CD4-positive, alpha-beta T cell treated with Interleukin-6 for 4 hours (primary cell): ENCODE results near the gene QRICH2.
"Not testable (repeated sequence)": the region's sequence is repeated elsewhere in the genome, so short reads cannot be mapped to it uniquely, and the experiment has no call there.

ENCODE experiments used
- DNase-seq: peaks from one replicate; pipeline ENCODE4 v3.0.0-alpha.2; 2020; ENCODE audit warnings: mixed read lengths

The QRICH2 gene

GRCh38 chr17:76329664-76330063, 21.6 kb upstream of the QRICH2 start:
- DNase-seq = no peak

- DNase-seq = no peak
Observed at GRCh38 chr17:76327696-76328095, 19.6 kb upstream of the QRICH2 start.

- no peak for DNase-seq
Observed at GRCh38 chr17:76326306-76326705, 18.2 kb upstream of the QRICH2 start.

- DNase-seq = no peak
Observed at GRCh38 chr17:76318586-76318985, 10.5 kb upstream of the QRICH2 start.

- no peak for DNase-seq
Observed at GRCh38 chr17:76317535-76317934, 9.5 kb upstream of the QRICH2 start.

- no peak for DNase-seq
Observed at GRCh38 chr17:76314392-76315227, 6.5 kb upstream of the QRICH2 start.

- DNase-seq = no peak
Observed at GRCh38 chr17:76312735-76313134, 4.7 kb upstream of the QRICH2 start.

GRCh38 chr17:76309461-76309860, 1.4 kb upstream of the QRICH2 start:
- DNase-seq = no peak

- no peak for DNase-seq
Observed at GRCh38 chr17:76307299-76307965, 644 bp downstream of the QRICH2 start.

- not testable (repeated sequence) for DNase-seq
Observed at GRCh38 chr17:76305135-76305454, 3.0 kb downstream of the QRICH2 start.

GRCh38 chr17:76304226-76305134, 3.6 kb downstream of the QRICH2 start:
- DNase-seq = no peak

- no peak for DNase-seq
Observed at GRCh38 chr17:76297436-76297835, 10.6 kb downstream of the QRICH2 start.

GRCh38 chr17:76296889-76297288, 11.2 kb downstream of the QRICH2 start:
- no peak for DNase-seq

- DNase-seq = no peak
Observed at GRCh38 chr17:76296186-76296585, 11.9 kb downstream of the QRICH2 start.

- no peak for DNase-seq
Observed at GRCh38 chr17:76293106-76293505, 15.0 kb downstream of the QRICH2 start.

- DNase-seq = no peak
Observed at GRCh38 chr17:76292567-76292966, 15.5 kb downstream of the QRICH2 start.

- no peak for DNase-seq
Observed at GRCh38 chr17:76281573-76282371, 26.3 kb downstream of the QRICH2 start.

- no peak for DNase-seq
Observed at GRCh38 chr17:76280650-76281049, 27.4 kb downstream of the QRICH2 start.

- DNase-seq = no peak
Observed at GRCh38 chr17:76279742-76280287, 28.3 kb downstream of the QRICH2 start.

GRCh38 chr17:76278952-76279741, 28.9 kb downstream of the QRICH2 start:
- DNase-seq = peak; percentile 89

GRCh38 chr17:76278268-76278908, 29.7 kb downstream of the QRICH2 start:
- DNase-seq = no peak
